ENCODE results near the gene CD79A. TPM values are rescaled to one million over a fixed set of nuclear protein-coding genes. Genes with fewer than 3 reads are reported as not detected.

Gene CD79A
- total RNA-seq, 2 experiments from 2014 or later = 28.0 to 29.8 TPM

DNA sequence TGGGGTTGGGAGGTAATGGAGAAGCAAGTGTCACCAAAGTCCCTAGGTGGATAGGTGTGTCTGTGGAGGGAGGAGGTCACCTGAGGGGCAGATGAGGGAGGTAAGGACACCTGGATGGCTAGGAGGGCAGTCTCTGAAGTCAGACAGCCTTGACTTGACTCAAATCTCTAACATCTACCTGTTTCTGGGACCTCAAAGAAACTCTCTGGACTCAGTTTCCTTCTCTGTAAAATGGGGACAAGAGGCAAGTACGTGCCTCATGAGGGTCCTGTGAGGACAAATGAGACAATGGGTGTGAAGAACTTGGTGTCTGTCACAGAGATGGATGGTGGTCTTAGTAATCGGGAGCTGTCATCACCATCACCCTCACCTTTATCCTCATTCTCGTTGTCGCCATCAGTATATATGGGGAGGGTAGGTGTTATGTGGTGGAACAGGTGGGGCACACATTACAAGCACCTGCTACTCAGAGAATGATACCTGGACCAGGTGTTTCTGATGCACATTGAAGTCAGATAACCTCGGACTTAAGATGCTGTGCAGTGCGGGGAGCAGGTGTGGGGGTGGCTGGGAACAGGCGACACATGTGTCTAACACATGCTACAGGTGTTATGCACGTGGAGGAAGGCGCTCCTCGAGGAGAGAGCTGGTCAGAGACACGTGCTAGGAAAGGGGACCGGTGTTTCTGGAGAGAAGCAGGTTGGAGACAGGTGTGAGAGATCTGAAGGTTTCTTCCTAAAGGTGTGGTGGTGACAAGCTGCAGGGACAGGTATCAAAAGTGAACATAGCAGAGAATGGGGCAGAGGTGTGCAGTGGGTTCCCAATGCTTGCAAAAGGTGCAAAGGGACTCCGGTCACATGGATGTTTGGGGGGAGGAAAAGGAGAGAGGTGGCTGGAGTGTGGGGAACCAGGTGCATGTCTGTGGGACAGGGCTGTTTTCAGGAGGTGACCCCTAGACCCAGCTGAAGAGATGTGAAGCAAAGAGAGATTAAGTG is 47.4 kb downstream of the CD79A start:
- ATAC-seq (ENCODE audit: low read depth) (no peak), DNase-seq (no peak)
- Mint-ChIP-seq H3K27me3 (peaks cover 18% of the 10 kb centered on the region), H3K4me3 (no peak overlapping the region), H3K9me3 (no peaks in the 10 kb centered on the region), H3K36me3 (peaks cover 5% of the 10 kb centered on the region), H3K27ac (no peak overlapping the region), H3K4me1 (peaks cover 19% of the 10 kb centered on the region)
- POLR2A ChIA-PET = interaction anchor here (1.1 kb wide), 1 partner anchor 36 kb away, joined by 3 read pairs; no protein-coding TSS in a partner anchor

DNA sequence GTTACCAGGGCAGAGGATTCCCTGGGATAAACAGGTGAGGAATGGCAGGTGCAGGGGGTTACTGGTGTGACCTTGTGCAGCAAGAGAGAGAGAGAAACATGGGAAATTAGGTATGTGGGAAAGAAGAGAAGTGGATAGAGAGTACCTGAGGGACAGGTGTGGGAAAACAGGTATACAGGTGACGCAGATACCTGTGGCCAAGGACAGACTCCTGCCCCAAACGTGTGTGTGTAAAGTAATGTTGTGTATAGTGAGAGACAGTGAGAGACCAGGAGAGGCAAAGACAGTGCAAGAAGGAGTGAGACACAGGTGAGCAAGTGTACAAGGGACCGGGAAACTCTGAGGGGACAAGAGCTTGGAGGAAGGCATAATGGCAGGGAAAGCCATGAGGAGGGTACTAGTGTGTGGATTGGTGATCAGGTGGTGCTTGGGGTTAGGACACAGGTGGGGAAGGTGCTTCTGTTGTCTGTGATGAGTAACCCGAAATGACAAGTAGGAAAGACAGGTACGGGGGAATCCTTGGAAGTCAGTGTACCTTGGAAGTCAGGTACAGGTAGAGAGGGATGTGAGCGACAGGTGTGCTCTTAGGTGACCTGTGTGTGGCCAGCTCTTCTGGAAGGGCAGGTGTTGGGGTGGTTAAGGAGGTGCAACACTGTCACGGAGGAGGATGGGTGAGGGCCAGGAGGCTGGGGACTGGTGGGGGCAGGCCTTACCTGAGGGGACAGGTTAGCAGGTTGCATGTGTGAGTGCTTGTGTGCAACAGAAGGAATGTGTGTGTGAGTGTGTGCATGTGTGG is 48.3 kb downstream of the CD79A start:
- Mint-ChIP-seq H3K9me3 (no peaks in the 10 kb centered on the region), H3K4me1 (peaks cover 22% of the 10 kb centered on the region), H3K27ac (no peak overlapping the region), H3K27me3 (peaks cover 18% of the 10 kb centered on the region), H3K4me3 (no peak overlapping the region), H3K36me3 (peaks cover 5% of the 10 kb centered on the region)
- ATAC-seq (ENCODE audit: low read depth) = no peak
- POLR2A ChIA-PET = no interaction called here
- no peak for DNase-seq

DNA sequence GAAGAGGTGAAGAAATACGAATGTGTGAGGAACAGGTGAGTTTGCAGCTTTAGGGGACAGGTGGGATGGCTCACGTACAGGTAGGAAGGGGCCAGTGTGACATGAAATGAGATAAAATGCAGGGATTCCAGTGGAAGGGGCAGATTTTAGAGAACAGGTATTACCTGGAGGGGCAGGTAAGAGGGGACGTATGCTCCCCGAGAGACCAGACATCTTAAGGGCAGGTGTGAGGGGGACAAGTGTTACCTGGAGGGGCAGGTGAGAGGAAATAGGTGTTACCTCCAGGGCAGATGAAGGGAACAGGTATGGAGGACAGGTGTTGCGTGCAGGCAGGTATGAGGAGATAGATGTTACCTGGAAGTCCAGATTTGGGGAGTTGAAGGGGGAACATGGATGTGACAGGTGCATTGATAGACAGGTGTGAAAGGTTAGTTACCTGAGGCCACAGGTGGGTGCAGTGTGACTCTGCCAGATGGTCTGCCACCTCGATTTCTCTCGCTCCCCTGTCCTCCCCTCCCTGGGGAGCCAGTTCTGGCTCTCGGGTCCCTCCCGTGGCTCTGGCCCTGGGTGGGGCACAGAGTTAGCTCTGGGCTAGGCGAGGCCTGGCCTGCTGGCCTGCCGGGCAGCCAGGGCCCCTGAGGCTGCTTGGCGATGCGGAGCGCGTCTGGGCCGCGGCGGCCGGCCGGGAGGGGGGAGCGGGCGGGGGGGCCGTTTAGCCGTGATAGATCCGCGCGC is 49.1 kb downstream of the CD79A start:
- H3K27me3 Mint-ChIP-seq = peaks cover 16% of the 10 kb centered on the region
- H3K4me3 Mint-ChIP-seq = no peak overlapping the region
- no peak overlapping the region for H3K27ac Mint-ChIP-seq
- no peaks in the 10 kb centered on the region for H3K9me3 Mint-ChIP-seq
- POLR2A ChIA-PET = no interaction called here
- peaks cover 21% of the 10 kb centered on the region for H3K4me1 Mint-ChIP-seq
- no peak for ATAC-seq (ENCODE audit: low read depth)
- peaks cover 5% of the 10 kb centered on the region for H3K36me3 Mint-ChIP-seq
- DNase-seq = no peak

DNA sequence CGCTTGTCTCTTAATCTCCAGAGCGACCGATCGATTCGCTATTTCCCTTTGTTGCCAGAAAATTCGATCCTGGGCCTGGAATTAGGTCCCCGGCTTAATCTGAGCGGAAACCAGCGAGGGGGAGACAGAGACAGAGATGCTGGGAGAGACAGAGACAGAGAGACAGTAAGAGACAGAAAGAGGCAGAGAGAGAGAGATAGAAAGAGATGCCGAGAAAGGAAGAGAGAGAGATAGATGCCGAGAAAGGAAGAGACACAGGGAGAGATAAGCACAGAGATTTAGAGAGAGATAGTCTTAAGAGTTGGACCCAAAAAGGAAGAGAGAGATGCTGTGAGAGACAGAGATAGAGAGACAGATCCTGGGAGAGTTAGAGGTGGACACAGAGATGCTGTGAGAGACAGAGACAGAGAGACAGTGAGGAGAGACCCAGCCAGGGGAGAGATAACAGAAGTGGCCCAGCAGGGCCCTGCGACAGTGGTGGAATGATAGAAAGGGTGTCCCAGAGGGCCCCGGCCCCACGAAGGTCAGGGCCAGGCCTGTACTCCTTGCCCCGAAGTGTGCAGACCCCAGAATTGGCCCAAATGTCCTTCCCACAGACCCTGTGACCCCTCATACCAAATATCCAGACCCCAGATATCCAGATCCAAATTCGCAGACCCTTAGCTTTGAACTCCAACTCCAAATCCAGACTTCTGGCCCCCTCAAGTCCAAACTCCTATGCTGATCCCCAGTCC is 49.9 kb downstream of the CD79A start:
- Mint-ChIP-seq H3K4me3 (no peak overlapping the region), H3K27ac (no peak overlapping the region), H3K9me3 (no peaks in the 10 kb centered on the region), H3K36me3 (peaks cover 5% of the 10 kb centered on the region), H3K27me3 (peaks cover 12% of the 10 kb centered on the region), H3K4me1 (peaks cover 19% of the 10 kb centered on the region)
- DNase-seq = no peak
- no peak for ATAC-seq (ENCODE audit: low read depth)
- POLR2A ChIA-PET = interaction anchor here (1.4 kb wide), 1 partner anchor 36 kb away, joined by 4 read pairs; no protein-coding TSS in a partner anchor

DNA sequence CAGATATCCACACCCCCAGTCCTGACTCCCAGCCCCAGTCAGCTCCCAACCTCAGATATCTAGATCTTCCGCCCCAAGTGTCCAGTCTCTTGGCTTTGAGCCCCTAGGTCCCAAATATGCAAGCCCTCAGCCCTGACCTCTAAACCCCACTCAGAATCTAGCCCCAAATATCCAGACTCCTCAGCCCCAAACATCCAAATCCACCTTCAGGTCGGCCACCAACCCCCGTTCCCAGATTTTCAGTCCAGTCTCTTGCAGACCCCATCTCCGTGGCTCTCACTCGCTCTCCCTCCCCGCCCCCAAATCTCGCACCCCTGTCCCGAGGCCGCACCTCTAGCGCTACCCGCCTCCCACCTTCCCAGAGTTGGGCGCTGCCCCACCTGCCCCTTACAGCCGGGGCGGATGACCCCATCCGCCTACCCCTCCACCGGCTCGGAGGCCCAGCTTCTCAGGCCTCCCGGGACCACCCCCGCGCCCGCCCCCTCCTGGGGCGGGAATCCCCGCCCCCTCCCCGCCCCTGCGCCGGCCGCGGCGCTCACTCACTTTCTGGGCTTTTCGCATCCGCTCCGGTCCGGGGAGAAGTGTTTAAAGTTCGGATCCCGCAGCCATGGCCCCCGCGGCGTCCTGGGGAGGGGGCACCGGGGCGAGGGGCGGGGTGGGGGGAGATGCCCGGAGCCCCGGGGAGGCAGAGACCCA is 50.6 kb downstream of the CD79A start:
- H3K4me3 Mint-ChIP-seq = peak overlapping the region; percentile 81
- H3K27me3 Mint-ChIP-seq = peaks cover 7% of the 10 kb centered on the region
- peaks cover 14% of the 10 kb centered on the region for H3K4me1 Mint-ChIP-seq
- no peak for DNase-seq
- H3K27ac Mint-ChIP-seq = no peak overlapping the region
- no peaks in the 10 kb centered on the region for H3K9me3 Mint-ChIP-seq
- POLR2A ChIA-PET = interaction anchor here (0.9 to 2.0 kb wide), 7 partner anchors 15 to 59 kb away, joined by 3 to 6 read pairs (median 4); partner anchors contain the start of gene RABAC1
- peaks cover 5% of the 10 kb centered on the region for H3K36me3 Mint-ChIP-seq
- peak; percentile 23 for ATAC-seq (ENCODE audit: low read depth)

DNA sequence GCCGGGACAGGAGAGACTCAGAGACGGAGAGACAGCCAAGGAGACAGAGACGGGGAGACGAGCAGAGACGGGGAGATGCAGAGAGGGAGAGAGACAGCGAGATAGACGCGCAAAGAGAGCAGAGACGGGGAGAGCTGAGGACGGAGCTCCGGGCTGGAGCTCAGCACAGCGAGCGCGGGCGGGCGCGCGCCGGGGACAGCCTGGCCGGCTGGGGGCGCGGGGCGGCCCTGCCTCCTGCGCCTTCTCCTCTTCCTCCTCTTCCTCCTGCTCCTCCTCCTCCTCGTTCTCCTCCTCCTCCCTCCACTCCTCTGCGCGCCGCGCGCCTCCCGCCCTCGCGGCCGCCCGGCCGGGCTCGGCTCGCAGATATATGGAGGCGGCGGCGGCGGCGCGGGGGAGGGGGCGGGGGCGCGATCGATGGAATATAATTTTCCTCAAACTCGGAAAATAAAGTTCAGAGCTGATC is 51.2 kb downstream of the CD79A start, which contains the start of gene ERFL:
Gene ERFL (minus strand): TSS at position 229 of the 463 bp plus-strand sequence. CDS start 15,530 bp downstream, outside the sequence.
- Mint-ChIP-seq H3K4me1 (peaks cover 12% of the 10 kb centered on the region), H3K36me3 (peaks cover 5% of the 10 kb centered on the region), H3K27ac (peak within 1 kb of the TSS; percentile 69), H3K4me3 (peak within 1 kb of the TSS; percentile 81), H3K9me3 (no peaks in the 10 kb centered on the region), H3K27me3 (peaks cover 6% of the 10 kb centered on the region)
- POLR2A ChIA-PET = interaction anchor here (0.6 to 2.0 kb wide), 10 partner anchors 16 to 579 kb away, joined by 3 to 6 read pairs (median 4); partner anchors contain the start of gene RABAC1
- ATAC-seq (ENCODE audit: low read depth) (peak; percentile 34), DNase-seq (no peak)

DNA sequence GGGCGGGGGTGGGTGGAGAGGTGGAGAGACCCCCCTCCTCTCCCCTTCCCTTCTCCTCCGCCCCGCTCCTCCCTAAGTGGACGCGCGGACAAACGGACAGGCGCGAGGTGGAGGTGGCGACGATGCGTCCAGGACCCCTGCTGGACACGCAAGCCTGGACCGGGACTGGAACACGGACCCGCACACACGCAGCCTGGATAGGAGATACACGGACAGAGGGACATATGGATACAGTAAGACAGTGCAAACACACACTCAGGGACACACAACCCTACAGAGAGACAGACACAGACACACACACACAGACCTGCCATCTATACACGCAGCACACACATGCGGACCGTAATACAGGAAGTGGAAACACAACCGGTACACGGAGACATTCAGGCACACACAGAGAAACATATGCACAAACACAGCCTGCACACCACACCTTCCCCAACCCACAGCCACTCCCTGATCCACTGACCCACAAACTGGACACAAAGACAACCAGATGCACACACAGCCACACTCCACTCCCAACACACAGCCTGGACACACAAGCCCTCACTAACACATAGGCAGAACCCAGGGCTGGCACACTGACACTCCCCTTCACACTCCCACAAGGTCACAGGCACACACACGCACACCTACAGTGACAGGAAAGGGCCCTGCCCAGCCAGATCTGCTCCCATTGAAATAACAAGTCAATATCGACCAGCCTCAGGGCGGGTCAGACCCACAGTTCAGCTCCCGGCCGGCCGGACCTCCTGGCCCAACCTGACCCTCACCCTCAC is 51.9 kb downstream of the CD79A start:
- H3K4me1 Mint-ChIP-seq = peaks cover 14% of the 10 kb centered on the region
- DNase-seq = no peak
- H3K27ac Mint-ChIP-seq = peak overlapping the region; percentile 69
- POLR2A ChIA-PET = interaction anchor here (0.6 to 2.0 kb wide), 10 partner anchors 26 to 580 kb away, joined by 3 to 6 read pairs (median 4); partner anchors contain the start of gene RABAC1
- ATAC-seq (ENCODE audit: low read depth) = peak; percentile 73
- H3K27me3 Mint-ChIP-seq = peaks cover 9% of the 10 kb centered on the region
- peak overlapping the region; percentile 81 for H3K4me3 Mint-ChIP-seq
- H3K36me3 Mint-ChIP-seq = peaks cover 5% of the 10 kb centered on the region
- no peaks in the 10 kb centered on the region for H3K9me3 Mint-ChIP-seq

DNA sequence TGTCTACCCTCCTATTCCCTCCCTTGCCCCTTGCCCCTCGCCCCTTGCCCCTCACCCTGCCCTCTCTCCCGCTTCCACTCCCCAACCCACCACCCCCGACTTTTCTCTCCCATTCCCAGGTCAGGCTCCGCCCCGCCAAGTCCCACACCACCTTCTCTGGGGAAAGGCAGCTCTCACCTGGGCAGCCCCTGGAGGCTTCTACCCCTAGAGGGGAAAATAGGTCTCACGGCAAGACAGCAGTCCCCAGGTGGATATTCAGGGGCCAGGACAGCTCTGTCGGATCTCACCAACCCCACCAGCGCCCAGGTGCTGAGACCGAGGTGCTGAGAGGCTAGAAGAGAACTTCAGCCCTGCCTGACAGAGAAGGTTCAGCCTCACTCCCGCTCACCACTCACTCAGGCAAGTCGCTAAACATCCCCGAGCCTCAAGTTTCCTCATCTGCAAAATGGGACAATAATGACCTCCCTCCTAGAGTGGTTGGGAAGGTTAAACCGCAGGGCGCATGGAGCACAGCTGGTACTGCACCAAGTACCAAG is 52.5 kb downstream of the CD79A start:
- Mint-ChIP-seq H3K36me3 (peaks cover 5% of the 10 kb centered on the region), H3K9me3 (no peaks in the 10 kb centered on the region), H3K27me3 (peaks cover 9% of the 10 kb centered on the region), H3K4me3 (peak overlapping the region; percentile 81), H3K4me1 (peaks cover 18% of the 10 kb centered on the region), H3K27ac (peak overlapping the region; percentile 55)
- ATAC-seq (ENCODE audit: low read depth) (no peak), DNase-seq (no peak)
- POLR2A ChIA-PET = interaction anchor here (1.4 to 2.0 kb wide), 3 partner anchors 41 to 66 kb away, joined by 3 to 6 read pairs (median 3); no protein-coding TSS in a partner anchor

DNA sequence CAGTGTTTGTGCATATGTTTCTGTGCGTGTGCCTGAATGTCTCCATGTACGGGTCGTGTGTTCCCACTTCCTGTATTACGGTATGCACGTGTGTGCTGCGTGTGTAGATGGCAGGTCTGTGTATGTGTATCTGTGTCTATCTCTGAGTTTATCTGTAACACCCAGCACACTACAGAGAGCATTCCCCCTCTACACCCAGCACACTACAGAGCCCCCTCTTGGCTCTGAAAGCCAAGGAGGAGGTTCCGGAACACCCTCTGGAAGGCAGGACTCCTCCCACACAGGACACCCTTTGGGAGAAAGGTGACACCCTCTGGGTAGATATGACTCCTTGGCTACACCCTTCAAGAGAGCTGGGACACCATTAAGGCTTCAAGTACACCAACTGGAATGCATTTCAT is 53.2 kb downstream of the CD79A start:
- H3K27me3 Mint-ChIP-seq = peaks cover 15% of the 10 kb centered on the region
- no peak for ATAC-seq (ENCODE audit: low read depth)
- H3K4me1 Mint-ChIP-seq = peaks cover 25% of the 10 kb centered on the region
- H3K36me3 Mint-ChIP-seq = peaks cover 5% of the 10 kb centered on the region
- H3K27ac Mint-ChIP-seq = no peak overlapping the region
- H3K4me3 Mint-ChIP-seq = no peak overlapping the region
- DNase-seq = no peak
- POLR2A ChIA-PET = interaction anchor here (1.0 to 1.9 kb wide), 3 partner anchors 15 to 67 kb away, joined by 3 to 4 read pairs (median 3); no protein-coding TSS in a partner anchor
- no peaks in the 10 kb centered on the region for H3K9me3 Mint-ChIP-seq
